GM19372 (cell line): ENCODE results near the gene INSM1.

Experiments
- ATAC-seq: cut with Tn5 transposase; IDR thresholded peaks from one replicate; pipeline ENCODE4 v1.9.1; 2021; ENCODE audit warnings: mild to moderate bottlenecking, low read depth, moderate library complexity; ENCODE audit not compliant: unreplicated experiment

INSM1 gene

GRCh38 chr20:20359628-20360027 lies 8.3 kb upstream of the INSM1 start:
- ATAC-seq = no peak

DNA sequence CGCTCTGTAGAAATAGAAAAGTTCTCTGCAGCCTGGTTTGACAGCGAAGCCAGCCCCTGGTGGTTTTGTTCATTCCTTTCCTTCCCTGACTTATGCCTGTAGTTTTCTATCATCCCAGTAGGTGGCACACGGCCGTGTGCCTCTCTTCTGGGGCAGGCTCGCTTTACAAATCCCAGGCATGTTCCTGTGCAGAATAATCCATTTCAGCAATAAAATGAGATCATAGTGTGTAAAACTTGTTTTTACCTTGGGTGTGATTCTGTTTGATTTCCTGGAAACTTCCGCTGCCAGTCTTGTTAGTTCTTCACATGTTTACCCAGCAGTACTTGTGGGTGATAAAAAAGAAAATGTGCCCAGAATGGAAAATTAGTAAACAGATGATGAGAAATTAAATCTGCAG lies 7.4 kb upstream of the INSM1 start:
- ATAC-seq = no peak

- ATAC-seq = no peak
Measured at GRCh38 chr20:20362774-20363433, 5.0 kb upstream of the INSM1 start.

DNA sequence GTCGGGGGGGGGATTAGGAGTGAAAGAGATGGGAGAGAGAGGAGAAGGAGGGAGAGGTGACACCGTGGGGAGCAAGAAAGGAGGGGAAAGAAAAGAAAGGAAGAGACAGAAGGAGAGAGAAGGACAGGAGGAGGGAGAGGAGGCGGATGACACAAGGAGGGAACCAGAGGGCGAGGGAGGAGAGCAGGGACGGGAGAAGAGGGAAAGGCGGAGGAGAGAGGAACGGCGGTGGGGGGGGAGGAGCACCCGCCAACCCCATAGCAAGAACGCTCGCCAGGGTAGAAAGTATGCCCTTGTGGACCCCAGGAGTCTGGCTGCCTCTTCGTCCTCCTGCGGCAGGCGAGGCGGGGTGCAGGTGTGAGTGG lies 4.5 kb upstream of the INSM1 start:
- no peak for ATAC-seq

DNA sequence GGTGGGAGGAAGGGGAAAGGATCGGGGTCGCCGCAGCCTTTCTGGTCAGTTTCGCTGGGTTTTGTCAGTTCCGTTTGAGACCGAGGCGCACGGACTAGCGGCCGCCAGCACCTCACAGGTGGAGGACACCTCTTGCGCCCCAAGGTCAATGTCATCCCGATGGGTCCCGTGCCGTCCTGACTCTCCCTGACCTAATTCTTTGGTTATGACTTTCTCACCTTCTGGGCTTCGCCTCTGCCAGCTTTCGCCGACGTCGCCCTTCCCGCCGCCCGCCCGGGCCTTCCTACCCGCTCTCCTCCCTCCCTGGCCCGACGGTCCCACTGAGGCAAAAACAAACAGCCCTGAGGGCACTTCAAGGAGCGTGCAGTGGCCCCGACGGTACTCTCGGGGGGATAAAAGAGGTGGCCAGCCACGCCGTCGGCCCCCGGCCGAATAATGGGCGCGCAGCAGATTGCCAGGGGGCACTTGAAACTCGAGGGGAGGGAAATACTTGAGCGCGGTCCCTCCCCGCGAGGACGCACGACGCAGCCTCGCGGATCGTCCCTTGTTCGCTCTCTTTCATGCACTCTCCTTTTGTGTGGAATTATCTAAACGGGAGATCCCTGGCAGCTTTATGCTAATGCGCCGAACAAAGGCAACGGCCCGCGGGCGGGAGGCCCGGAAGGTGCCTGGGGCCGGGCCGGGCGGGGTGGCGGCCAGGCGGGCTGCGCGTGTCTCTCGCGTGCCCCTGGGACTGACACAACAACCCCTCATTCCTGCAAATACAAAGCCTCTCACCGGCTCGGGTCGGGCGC lies 3.9 kb upstream of the INSM1 start:
- ATAC-seq = no peak

DNA sequence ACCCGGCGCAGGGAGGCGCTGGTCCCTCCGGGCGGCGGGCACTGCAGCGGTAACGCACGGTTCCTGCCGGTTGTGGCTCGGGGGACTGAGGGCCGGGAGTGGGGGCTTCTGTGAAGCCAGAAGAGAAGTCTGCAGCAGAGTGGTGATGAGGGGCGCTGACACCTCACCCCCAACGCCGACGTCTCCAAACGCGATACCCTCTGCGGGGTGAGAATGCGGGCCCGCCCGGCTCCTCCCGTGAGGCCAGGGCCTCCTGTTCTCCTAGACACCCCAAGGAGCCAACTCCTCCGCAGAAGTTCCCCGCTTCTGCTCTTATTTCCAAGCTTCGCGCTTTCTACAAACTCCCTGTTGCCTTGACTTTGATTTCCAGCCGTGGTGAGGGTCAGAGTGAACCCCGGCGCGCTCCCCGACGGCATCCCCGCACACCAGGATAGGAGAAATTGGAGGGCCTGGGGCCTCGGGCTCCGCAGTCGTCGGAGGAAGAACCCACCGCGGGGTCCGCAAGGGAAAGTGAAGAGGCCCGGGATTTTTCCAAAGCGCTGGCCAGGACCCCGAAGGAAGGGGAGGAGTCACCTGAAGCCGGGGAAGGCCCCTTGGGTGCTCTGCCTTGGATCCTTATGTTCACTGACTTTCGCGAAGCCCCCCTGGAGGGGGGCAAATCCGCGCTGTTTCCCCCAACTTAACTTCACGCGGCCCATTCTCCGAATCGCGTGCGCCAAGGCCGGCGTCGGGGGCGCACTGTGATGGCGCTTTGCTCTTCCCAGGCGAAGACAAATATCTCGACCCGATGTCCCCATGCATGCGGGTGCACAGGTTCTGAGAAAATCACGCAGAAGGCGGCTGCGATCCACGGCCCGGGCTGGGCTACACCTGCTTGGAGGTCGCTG lies 3.1 kb upstream of the INSM1 start:
- ATAC-seq = no peak

GRCh38 chr20:20365480-20366161 lies 2.3 kb upstream of the INSM1 start:
- ATAC-seq = no peak

DNA sequence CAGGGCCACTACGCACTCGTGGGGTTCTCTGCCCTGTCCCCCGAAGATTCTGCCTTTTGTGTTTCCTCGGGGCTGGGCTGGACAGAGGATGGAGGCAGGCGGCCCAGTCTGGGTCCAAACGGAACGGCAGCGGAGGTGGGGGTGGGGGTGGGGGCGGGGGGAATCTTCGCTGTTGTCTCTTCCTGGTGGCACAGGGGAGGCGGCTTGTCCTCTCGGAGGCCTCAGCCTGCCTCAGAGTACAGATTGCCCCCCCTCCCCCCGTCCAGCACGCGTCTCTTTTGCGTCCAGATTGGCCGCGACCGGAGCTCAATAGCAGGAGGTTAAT lies 1.4 kb upstream of the INSM1 start:
- ATAC-seq = no peak

GRCh38 chr20:20366876-20367574 lies 879 bp upstream of the INSM1 start:
- no peak for ATAC-seq

GRCh38 chr20:20368418-20369249 lies 730 bp downstream of the INSM1 start:
- no peak for ATAC-seq

DNA sequence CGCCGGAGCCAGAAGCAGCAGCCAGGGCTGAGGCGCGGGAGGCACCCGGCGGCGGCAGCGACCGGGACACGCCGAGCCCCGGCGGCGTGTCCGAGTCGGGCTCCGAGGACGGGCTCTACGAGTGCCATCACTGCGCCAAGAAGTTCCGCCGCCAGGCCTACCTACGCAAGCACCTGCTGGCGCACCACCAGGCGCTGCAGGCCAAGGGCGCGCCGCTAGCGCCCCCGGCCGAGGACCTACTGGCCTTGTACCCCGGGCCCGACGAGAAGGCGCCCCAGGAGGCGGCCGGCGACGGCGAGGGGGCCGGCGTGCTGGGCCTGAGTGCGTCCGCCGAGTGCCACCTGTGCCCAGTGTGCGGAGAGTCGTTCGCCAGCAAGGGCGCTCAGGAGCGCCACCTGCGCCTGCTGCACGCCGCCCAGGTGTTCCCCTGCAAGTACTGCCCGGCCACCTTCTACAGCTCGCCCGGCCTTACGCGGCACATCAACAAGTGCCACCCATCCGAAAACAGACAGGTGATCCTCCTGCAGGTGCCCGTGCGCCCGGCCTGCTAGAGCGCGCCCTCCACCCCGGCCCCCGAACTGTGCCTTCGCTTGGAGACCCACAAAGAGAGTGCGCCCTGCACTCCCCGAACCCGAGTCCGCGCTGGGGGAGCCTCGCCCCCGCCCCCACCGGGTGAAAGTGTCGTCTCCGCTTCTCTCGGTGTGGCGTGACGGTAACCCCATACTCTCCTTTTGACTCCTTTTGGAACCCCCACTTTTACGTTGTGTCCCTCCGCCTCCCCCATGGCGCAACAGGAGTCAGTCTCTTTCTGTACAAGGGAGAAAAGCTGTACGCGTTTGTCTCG lies 1.6 kb downstream of the INSM1 start:
- ATAC-seq = no peak

DNA sequence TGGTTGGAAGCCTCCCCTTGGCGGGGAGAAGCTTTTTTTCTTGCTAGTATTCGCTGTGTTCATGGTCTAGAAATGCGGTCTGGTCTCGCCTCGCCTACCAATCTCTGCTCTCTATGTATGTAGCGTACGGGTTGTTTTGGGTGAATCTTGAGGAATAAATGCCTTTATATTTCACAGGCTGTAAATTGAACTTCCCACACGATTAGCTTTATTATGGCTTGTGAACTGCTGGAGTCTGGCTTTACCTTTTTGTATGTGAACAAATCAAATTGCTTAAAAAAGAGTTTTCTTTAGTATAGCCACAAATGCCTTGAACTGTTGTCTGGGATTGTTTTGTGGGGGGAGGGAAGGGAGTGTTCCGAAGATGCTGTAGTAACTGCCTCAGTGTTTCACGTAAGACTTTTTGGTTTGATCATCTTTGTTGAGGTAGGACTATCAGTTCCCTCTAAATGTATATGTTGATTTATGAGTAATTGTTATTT lies 2.2 kb downstream of the INSM1 start:
- ATAC-seq = no peak

GRCh38 chr20:20371083-20371482 lies 3.2 kb downstream of the INSM1 start:
- no peak for ATAC-seq

DNA sequence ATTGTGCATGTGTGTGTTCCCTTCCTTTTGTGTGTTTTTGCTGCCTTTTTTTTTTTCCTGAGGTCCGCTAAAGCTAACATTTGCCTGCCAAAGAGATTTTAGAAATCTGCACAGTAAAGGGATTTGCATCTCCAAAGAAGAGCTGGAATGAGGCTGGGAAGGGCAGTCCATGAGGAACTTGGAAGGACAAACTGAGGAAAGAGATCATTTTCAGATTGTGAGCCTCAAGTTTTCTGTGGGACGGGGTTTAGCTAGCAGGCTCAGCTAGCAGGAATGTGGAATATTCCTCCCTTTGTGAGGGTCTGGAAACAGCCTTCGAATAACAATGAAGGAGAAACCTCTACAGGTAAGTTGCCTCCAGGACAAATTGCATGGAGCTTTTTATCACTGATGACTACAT lies 3.8 kb downstream of the INSM1 start:
- ATAC-seq = no peak

DNA sequence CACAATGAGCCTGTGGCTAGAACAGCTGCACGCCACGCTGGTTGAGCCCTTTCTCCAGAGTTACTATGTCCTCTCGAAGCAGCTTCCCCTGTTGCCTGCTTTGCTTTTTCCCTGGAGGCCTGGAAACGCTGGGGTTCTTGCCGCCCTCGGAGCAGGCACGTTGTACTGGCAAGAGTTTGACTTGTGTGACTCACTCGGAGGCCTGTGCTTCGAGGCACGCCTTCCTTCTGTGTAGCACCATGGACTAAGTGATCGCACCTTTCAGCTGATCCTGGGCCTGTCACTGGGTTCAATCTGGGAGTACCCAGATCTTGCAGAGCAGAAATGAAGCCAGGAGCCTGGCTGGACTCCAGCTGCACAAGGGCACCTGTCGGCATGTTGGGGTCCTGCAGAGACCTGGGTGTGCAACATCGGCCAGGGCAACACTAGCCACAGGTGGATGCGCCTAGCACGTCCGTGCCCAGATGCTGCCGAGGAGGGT lies 5.2 kb downstream of the INSM1 start:
- no peak for ATAC-seq

DNA sequence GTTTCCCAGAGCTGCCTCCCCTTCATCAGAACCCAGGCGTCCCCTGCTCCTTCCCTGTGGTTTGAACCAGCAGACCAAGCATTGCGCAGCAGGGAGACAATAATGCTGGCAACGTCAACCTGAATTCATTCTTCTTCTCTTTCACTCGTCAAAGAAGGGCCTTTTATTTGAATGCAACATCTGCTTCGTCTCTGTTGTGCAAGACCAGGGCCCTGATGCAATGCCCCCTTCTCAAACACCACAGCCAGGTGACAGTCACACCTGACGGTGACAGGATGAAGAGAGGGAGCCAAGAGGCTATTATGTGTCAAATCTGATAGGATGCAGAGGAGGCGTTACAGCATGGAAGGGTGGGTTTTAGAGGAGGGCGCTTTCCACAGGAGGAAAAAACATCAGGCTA lies 8.0 kb downstream of the INSM1 start:
- no peak for ATAC-seq

DNA sequence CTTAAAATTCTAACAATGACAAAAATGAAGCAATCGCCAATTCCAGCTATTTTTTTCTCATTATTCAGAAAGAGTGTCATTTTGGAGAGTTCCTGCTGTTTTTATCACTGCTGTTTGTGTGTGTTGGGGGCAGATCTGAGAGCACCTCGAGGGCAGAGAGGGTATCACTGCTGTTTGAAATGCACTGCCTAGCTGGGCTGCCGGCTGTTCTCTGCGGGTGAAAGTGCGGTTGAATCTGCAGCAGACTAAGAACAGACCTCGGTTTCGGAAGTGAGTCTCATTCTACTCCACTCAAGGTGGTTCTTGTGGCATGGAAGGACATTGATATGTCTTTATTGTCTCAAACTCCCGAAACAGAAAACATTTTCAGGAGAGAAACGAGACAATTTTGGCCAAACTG lies 18.3 kb downstream of the INSM1 start:
- no peak for ATAC-seq

GRCh38 chr20:20390393-20390792 lies 22.5 kb downstream of the INSM1 start:
- no peak for ATAC-seq
